Coronary artery (tissue), 2 donors: ENCODE results near the gene SH2D1A.

Experiments used
- DNase-seq: peaks from one replicate; pipeline ENCODE4 v3.0.0-alpha.2; 2017; ENCODE audit warnings: low spot score
- H3K27ac ChIP-seq, 2 donors: fragments of 200-600 bp; sonication (generic); one replicate each; pipeline ENCODE4 v1.5.1; 2016 to 2019
- H3K4me3 ChIP-seq: fragments of 200-600 bp; sonication (generic); 2 replicates; pipeline ENCODE4 v1.5.1; 2016; ENCODE audit warnings: mild to moderate bottlenecking, moderate library complexity
- CTCF ChIP-seq: fragments of 200-600 bp; sonication (generic); IDR thresholded peaks from one replicate; pipeline ENCODE4 v1.5.1; 2019; ENCODE audit warnings: antibody characterized with exemption

The SH2D1A gene

GRCh38 chrX:124343016-124343415, 3.3 kb upstream of the SH2D1A start:
- no peak for TF ChIP-seq CTCF
- H3K27ac ChIP-seq = no peak overlapping the region
- H3K4me3 ChIP-seq = no peak overlapping the region
- no peak for DNase-seq

DNA sequence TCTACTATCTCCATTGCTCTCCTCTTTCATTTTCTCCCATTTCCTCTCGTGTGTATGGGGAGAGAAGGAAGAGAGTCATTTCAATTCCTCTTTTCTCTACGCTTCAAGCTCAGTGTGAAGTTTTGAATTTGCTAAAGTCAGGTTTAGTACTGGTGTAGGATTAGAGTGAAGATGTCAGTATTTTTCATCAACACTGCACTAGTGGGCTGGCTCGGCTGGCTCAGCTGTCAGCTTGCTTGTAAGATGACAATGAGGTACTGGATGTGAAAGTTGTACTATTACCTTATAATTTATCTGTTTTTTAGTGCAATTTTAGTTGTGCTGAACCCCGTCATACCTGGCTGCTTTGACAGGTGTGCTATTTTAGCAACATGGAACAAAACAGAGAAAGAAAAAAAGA, 2.1 kb upstream of the SH2D1A start:
- TF ChIP-seq CTCF = no peak
- no peak for DNase-seq
- H3K4me3 ChIP-seq = no peak overlapping the region
- H3K27ac ChIP-seq = no peak overlapping the region

DNA sequence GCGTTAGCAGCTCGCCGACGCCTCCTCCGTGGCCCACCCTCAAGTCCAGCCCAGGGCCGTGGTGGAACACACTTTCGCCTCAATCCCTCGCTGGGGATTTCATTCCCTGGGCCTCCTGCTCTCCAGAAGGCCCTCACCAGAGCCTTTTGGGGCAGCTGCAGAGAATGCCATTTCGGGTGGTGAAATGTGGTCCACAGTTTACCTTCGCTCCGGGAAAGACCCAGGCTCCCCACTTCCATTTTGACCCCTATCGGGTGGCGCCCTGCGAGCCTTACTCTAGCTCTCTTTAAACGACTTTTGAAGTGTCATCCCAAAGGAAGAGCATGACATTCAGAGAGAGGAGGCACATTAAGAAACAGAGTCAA, 496 bp downstream of the SH2D1A start:
- Histone ChIP-seq H3K27ac (no peak overlapping the region), H3K4me3 (no peak overlapping the region)
- no peak for TF ChIP-seq CTCF
- DNase-seq = no peak

GRCh38 chrX:124347242-124347641, 879 bp downstream of the SH2D1A start:
- H3K4me3 ChIP-seq = no peak overlapping the region
- H3K27ac ChIP-seq = no peak overlapping the region
- DNase-seq = no peak
- TF ChIP-seq CTCF = no peak

- no peak overlapping the region for H3K4me3 ChIP-seq
- DNase-seq = no peak
- TF ChIP-seq CTCF = no peak
- H3K27ac ChIP-seq = no peak overlapping the region
These were observed 1.8 kb downstream of the SH2D1A start for GRCh38 chrX:124348182-124348581.

- no peak for DNase-seq
- Histone ChIP-seq H3K4me3 (no peak overlapping the region), H3K27ac (no peak overlapping the region)
- no peak for TF ChIP-seq CTCF
These were observed 2.6 kb downstream of the SH2D1A start for GRCh38 chrX:124348885-124349453.

DNA sequence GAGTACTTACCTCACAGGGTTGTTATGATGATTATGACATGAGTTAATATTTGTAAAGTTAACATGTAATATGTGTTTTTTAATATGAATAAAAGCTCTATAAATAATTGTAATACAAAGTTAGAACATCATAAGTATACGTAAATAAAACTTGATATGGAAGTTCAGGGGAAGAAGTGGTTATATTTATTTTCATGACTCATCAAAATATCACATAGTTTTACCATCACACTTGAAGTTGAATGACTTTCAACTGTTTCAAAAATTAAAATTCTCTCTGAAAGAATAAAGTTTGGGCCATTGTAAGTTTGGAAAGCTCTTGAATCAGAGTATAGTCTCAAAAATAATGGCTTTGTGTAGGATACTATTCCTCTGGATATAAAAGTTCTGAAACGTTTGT, 8.3 kb downstream of the SH2D1A start:
- no peak for TF ChIP-seq CTCF
- no peak overlapping the region for H3K27ac ChIP-seq
- H3K4me3 ChIP-seq = no peak overlapping the region
- no peak for DNase-seq
